ENCODE data around the gene SLC16A1. TPM values are rescaled to one million over a fixed set of nuclear protein-coding genes. Genes with fewer than 3 reads are reported as not detected.

The SLC16A1 gene
- total RNA-seq, 1 donor from 2014 or later = 31.8 TPM

- Histone ChIP-seq H3K4me1 (no peaks in the 10 kb centered on the region), H3K4me3 (no peak overlapping the region), H3K9me3 (no peaks in the 10 kb centered on the region), H3K36me3 (peaks cover 5 to 18% of the 10 kb centered on the region in 2 donors), H3K27me3 (no peaks in the 10 kb centered on the region), H3K27ac (no peak overlapping the region)
- intact Hi-C loops (cut with DNase I) = no loop called here
- no peak for DNase-seq (ENCODE audit: low spot score in 2 of 2)
- no peak for TF ChIP-seq CTCF (IDR thresholded peaks at IDR 0.05)
Measured at GRCh38 chr1:112923959-112924349, 32.0 kb downstream of the SLC16A1 start.

- no peak for TF ChIP-seq CTCF (IDR thresholded peaks at IDR 0.05)
- H3K4me3 ChIP-seq = no peak overlapping the region
- no peak for DNase-seq (ENCODE audit: low spot score in 2 of 2)
- peaks cover 5 to 18% of the 10 kb centered on the region in 2 donors for H3K36me3 ChIP-seq
- no peaks in the 10 kb centered on the region for H3K27me3 ChIP-seq
- H3K9me3 ChIP-seq = no peaks in the 10 kb centered on the region
- no peaks in the 10 kb centered on the region for H3K4me1 ChIP-seq
- no peak overlapping the region for H3K27ac ChIP-seq
- intact Hi-C loops (cut with DNase I) = no loop called here
Measured at GRCh38 chr1:112923234-112923958, 32.6 kb downstream of the SLC16A1 start.

- H3K36me3 ChIP-seq = peaks cover 3 to 6% of the 10 kb centered on the region in 2 donors
- intact Hi-C loops (cut with DNase I) = no loop called here
- H3K27me3 ChIP-seq = no peaks in the 10 kb centered on the region
- no peak for TF ChIP-seq CTCF (IDR thresholded peaks at IDR 0.05)
- no peak for DNase-seq (ENCODE audit: low spot score in 2 of 2)
- no peak overlapping the region for H3K27ac ChIP-seq
- H3K9me3 ChIP-seq = no peaks in the 10 kb centered on the region
- no peak overlapping the region for H3K4me3 ChIP-seq
- no peaks in the 10 kb centered on the region for H3K4me1 ChIP-seq
Measured at GRCh38 chr1:112911506-112912220, 44.3 kb downstream of the SLC16A1 start.

GRCh38 chr1:112909847-112910246 lies 46.1 kb downstream of the SLC16A1 start:
- no peak overlapping the region for H3K4me3 ChIP-seq
- no peak for DNase-seq (ENCODE audit: low spot score in 2 of 2)
- no peak for TF ChIP-seq CTCF (IDR thresholded peaks at IDR 0.05)
- H3K27me3 ChIP-seq = no peaks in the 10 kb centered on the region
- intact Hi-C loops (cut with DNase I) = no loop called here
- H3K27ac ChIP-seq = no peak overlapping the region
- no peaks in the 10 kb centered on the region for H3K9me3 ChIP-seq
- H3K36me3 ChIP-seq = no peaks in the 10 kb centered on the region
- H3K4me1 ChIP-seq = peaks cover 0 to 6% of the 10 kb centered on the region in 2 donors

GRCh38 chr1:112906150-112906698 lies 49.8 kb downstream of the SLC16A1 start:
- no peak overlapping the region for H3K27ac ChIP-seq
- no peaks in the 10 kb centered on the region for H3K27me3 ChIP-seq
- H3K4me1 ChIP-seq = peaks cover 0 to 6% of the 10 kb centered on the region in 2 donors
- intact Hi-C loops (cut with DNase I) = no loop called here
- H3K36me3 ChIP-seq = no peaks in the 10 kb centered on the region
- no peak for TF ChIP-seq CTCF (IDR thresholded peaks at IDR 0.05)
- no peak for DNase-seq (ENCODE audit: low spot score in 2 of 2)
- no peak overlapping the region for H3K4me3 ChIP-seq
- no peaks in the 10 kb centered on the region for H3K9me3 ChIP-seq
